Ovary (tissue), 9 donors: ENCODE measurements around the gene LEMD3. TPM values are rescaled to one million over a fixed set of nuclear protein-coding genes. Genes with fewer than 3 reads are reported as not detected.

ENCODE experiments used
- DNase-seq, 5 donors: peaks; one replicate each; pipeline ENCODE4 v3.0.0-alpha.2; 2019 to 2020
- H3K27ac ChIP-seq, 2 donors: fragments of 200-600 bp; one replicate each; pipeline versions ENCODE4 v1.5.1 to v1.8.0; 2019 to 2022
- H3K27me3 ChIP-seq: fragments of 200-600 bp; one replicate; pipeline ENCODE4 v1.8.0; 2022
- H3K36me3 ChIP-seq: fragments of 200-600 bp; sonication (generic); one replicate; pipeline ENCODE4 v1.5.1; 2019
- H3K4me1 ChIP-seq: one replicate; pipeline ENCODE4 v1.8.1; 2013; ENCODE audit warnings: mild to moderate bottlenecking, moderate library complexity; ENCODE audit not compliant: insufficient read depth
- H3K4me3 ChIP-seq: fragments of 200-600 bp; sonication (generic); one replicate; pipeline ENCODE4 v1.5.1; 2017
- H3K9me3 ChIP-seq, 2 donors: fragments of 200-600 bp in 1 of 2; sonication (generic) in 1 of 2; one replicate each; pipeline versions ENCODE4 v1.5.1 to v1.8.1; 2013 to 2019; ENCODE audit warnings: mild to moderate bottlenecking in 1 of 2, moderate library complexity in 1 of 2
- EP300 ChIP-seq: sonication (generic); formaldehyde crosslinking; IDR thresholded peaks from one replicate; pipeline ENCODE4 v1.6.1; 2017; ENCODE audit warnings: antibody characterized with exemption
- POLR2A ChIP-seq: fragments of 450-650 bp; IDR thresholded peaks from one replicate; pipeline ENCODE4 v1.6.1; 2017; ENCODE audit warnings: antibody characterized with exemption, mild to moderate bottlenecking, moderate library complexity
- WGBS, 3 donors: extraction: QIAGEN DNeasy Blood & Tissue Kit in 1 of 3; methylation state at CpG; one replicate each; pipeline versions ENCODE4 v1.1.5 to v1.1.7; 2013 to 2017; 5-methylcytosine and 5-hydroxymethylcytosine counted together
- intact Hi-C, 4 donors: fragments of 100-400 bp; cut with DNase I; formaldehyde crosslinking; loops; one replicate each; pipeline versions ENCODE4 v1.11.0 to v1.15.1; 2022 to 2023
- polyA plus RNA-seq, 2 donors: library from polyadenylated mRNA; stranded (reverse); fragments of 200-250 nt in 1 of 2; fragments of 350-450 nt in 1 of 2; fragmentation: Illumina TruSeq in 1 of 2; extraction: RNeasy Lipid Tissue Mini Kit (QIAGEN cat#74804) in 1 of 2; gene quantifications; one replicate each; pipeline ENCODE4 v1.2.3, GENCODE V29; 2013 to 2014
- total RNA-seq, 7 donors: library from RNA; depleted of rRNA in 2 of 7; stranded (reverse); fragments of >200 nt in 2 of 7; fragmentation: NEBNext Ultra II Directional in 3 of 7; extraction: Animal tissue kit (Norgen Biotek cat#: 25700) in 3 of 7; gene quantifications; one replicate each; pipeline versions ENCODE4 v1.1.0 to v1.2.4, GENCODE V29; 2016 to 2023
- TF ChIP-seq, protein P1 (sequence below), 3 donors: fragments of 450-650 bp in 2 of 3; fragments of 200-600 bp in 1 of 3; IDR thresholded peaks; one replicate each; pipeline versions ENCODE4 v1.5.1 to v1.8.0; 2016 to 2022; ENCODE audit warnings: antibody characterized with exemption in 3 of 3, mild to moderate bottlenecking in 1 of 3
- donor health status: DM: no; HTN: no; CAD: no; lungs with moderate emphysema.
- donor health status: DM: no; HTN: no; CAD: no.
- donor health status: Bipolar disorder and iron deficiency.
- donor health status: DM: yes; HTN: yes; CAD: no.
- donor health status: DM: no; HTN: no; CAD: no.
- donor health status: DM: yes; HTN: yes; CAD: no.

LEMD3 gene
- total and polyA plus RNA-seq, 9 donors, result 11.4 to 34.8 (median 28.3) TPM

DNA sequence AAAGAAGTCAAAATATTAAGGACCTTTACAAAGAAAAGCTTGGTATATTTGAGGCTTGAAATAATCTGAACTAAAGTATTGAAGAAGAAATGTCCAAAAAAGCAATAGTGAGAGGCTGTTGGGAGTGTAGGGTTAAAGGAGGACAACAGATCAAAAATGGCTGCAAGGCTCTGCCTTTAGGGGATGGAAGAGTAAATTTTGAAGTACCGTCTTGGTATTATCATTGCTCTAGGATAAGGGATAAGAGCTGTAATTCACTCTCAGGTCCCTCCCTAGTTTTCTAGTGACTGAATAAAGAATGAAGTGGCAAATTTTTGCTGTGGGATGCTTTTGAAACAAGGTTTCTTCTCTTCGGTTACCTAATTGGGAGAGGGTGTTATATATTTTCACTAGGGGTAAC is 38.7 kb downstream of the LEMD3 start:
- Histone ChIP-seq H3K27me3 (no peaks in the 10 kb centered on the region), H3K4me3 (no peak overlapping the region), H3K4me1 (no peaks in the 10 kb centered on the region), H3K9me3 (no peaks in the 10 kb centered on the region), H3K36me3 (no peaks in the 10 kb centered on the region), H3K27ac (no peak overlapping the region)
- 78 to 83% (median 80%) methylated on average over 2 of the region's 2 CpGs for WGBS, 3 donors
- intact Hi-C loops, result no loop called here
- no peak for DNase-seq
- no peak for TF ChIP-seq POLR2A
- no peak for TF ChIP-seq EP300
- TF ChIP-seq, protein P1, sequence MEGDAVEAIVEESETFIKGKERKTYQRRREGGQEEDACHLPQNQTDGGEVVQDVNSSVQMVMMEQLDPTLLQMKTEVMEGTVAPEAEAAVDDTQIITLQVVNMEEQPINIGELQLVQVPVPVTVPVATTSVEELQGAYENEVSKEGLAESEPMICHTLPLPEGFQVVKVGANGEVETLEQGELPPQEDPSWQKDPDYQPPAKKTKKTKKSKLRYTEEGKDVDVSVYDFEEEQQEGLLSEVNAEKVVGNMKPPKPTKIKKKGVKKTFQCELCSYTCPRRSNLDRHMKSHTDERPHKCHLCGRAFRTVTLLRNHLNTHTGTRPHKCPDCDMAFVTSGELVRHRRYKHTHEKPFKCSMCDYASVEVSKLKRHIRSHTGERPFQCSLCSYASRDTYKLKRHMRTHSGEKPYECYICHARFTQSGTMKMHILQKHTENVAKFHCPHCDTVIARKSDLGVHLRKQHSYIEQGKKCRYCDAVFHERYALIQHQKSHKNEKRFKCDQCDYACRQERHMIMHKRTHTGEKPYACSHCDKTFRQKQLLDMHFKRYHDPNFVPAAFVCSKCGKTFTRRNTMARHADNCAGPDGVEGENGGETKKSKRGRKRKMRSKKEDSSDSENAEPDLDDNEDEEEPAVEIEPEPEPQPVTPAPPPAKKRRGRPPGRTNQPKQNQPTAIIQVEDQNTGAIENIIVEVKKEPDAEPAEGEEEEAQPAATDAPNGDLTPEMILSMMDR (IDR thresholded peaks at IDR 0.05), result no peak

DNA sequence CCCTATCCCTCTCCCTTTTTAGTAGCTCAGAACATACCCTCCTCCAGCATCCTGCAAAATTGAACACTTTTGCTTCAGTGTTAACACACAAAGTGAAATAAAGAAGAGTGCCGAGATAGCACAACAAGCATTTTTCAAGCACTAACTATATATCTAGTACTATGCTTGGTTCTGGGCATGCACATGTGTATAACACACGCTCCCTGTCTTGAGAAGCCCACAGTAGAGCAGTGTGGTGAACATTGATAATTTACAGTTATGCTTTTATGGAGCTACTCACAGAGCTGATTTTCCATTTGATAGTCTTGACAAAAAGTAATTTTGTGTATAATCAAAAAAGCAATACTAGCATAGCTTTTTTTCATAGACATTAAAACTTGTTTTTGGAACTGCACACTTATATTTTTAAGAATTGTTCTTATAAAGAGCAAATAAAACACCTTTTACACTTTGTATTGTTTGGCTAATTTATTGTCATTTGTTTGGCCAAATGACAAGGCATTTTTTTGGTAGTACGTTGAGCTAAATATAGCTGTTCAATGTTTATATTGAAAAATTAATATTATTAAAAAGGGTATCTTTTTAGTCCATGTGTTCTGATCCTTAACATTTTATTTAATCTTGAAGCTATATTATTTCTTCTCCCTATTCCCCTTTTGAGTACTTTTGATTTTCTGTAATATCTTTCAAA is 39.7 kb downstream of the LEMD3 start:
- Histone ChIP-seq H3K27me3 (no peaks in the 10 kb centered on the region), H3K27ac (no peak overlapping the region), H3K4me1 (no peaks in the 10 kb centered on the region), H3K36me3 (no peaks in the 10 kb centered on the region), H3K9me3 (no peaks in the 10 kb centered on the region), H3K4me3 (no peak overlapping the region)
- no peak for DNase-seq
- TF ChIP-seq, protein P1 (IDR thresholded peaks at IDR 0.05), result no peak
- TF ChIP-seq POLR2A, result no peak
- no peak for TF ChIP-seq EP300
- 67 to 76% (median 74%) methylated on average over 3 of the region's 3 CpGs for WGBS, 3 donors
- intact Hi-C loops, result no loop called here

DNA sequence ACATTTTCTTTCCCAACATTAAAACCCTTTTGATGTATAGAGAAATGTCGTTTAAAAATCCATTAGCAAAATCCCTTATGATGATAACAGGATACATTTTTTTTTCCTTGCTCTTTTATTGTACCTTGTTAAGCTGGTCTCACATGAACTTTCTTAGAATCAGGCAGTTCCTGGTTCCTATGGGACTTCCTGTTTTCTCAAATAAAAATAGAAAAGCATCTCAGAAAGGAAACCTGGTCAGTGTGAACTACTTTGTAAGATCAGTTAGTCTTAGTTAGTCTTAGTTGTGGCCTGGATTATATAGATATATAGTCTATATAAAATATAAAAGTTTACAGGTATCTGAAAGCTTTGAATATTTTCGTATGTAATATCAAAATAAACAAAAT is 40.3 kb downstream of the LEMD3 start:
- 28 to 49% (median 31%) methylated on average over 2 of the region's 2 CpGs for WGBS, 3 donors
- no peak overlapping the region for H3K27ac ChIP-seq
- no peak for DNase-seq
- H3K36me3 ChIP-seq, result no peaks in the 10 kb centered on the region
- no peaks in the 10 kb centered on the region for H3K4me1 ChIP-seq
- H3K4me3 ChIP-seq, result no peak overlapping the region
- intact Hi-C loops, result no loop called here
- TF ChIP-seq POLR2A, result no peak
- TF ChIP-seq, protein P1 (IDR thresholded peaks at IDR 0.05), result no peak
- TF ChIP-seq EP300, result no peak
- no peaks in the 10 kb centered on the region for H3K9me3 ChIP-seq
- H3K27me3 ChIP-seq, result no peaks in the 10 kb centered on the region

DNA sequence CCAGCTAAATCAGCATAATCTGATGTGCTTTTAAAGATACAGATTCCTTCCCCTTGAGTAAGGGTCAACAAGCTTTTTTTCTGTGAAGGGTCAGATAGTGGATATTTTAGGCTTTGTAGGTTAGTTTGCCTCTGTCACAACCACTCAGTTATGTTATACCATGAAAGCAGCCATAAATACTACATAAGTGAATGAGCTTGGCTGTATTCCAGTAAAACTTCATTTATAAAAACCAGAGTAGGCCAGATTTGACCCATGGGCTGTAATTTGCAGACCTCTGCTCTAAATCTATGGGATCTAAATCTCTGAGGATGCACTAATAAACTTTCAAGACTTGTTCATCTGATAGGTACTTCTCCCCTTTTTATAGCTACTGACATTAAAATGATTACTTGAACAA is 47.7 kb downstream of the LEMD3 start:
- Histone ChIP-seq H3K4me1 (no peaks in the 10 kb centered on the region), H3K36me3 (no peaks in the 10 kb centered on the region), H3K9me3 (peaks cover 0 to 6% of the 10 kb centered on the region in 2 donors), H3K4me3 (no peak overlapping the region), H3K27me3 (no peaks in the 10 kb centered on the region), H3K27ac (no peak overlapping the region)
- TF ChIP-seq, protein P1 (IDR thresholded peaks at IDR 0.05), result no peak
- TF ChIP-seq POLR2A (no peak), EP300 (no peak)
- no peak for DNase-seq
- intact Hi-C loops, result no loop called here
